ENCODE data around the gene ADAM22. TPM values are rescaled to one million over a fixed set of nuclear protein-coding genes. Genes with fewer than 3 reads are reported as not detected.

ADAM22 gene
- total RNA-seq, 1 experiment from 2014 or later = 7.1 TPM

GRCh38 chr7:88044069-88044468 is 110.0 kb downstream of the ADAM22 start:
- POLR2A ChIA-PET (ENCODE audit: low non-redundant PET) = no interaction called here
- no peak for DNase-seq (ENCODE audit: low spot score)
- no peaks in the 10 kb centered on the region for H3K27me3 ChIP-seq (replicated peaks; ENCODE audit: insufficient read depth, low read depth, low read length, poor library complexity)
- H3K4me3 ChIP-seq (ENCODE audit: low read depth, low read length, poor library complexity, severe bottlenecking) = no peak overlapping the region
- CTCF ChIA-PET = no interaction called here
- no TSS peak for BruUV-seq (replicated peaks)
- no peaks in the 10 kb centered on the region for H3K9me3 ChIP-seq (ENCODE audit: low read depth, low read length, poor library complexity, severe bottlenecking)
- no peaks in the 10 kb centered on the region for H3K4me1 ChIP-seq (ENCODE audit: insufficient read depth, low read length, poor library complexity, severe bottlenecking)
- TF ChIP-seq CTCF (conservative IDR thresholded peaks at IDR 0.05; ENCODE audit: low read depth, low read length) (no peak), EZH2 (IDR thresholded peaks at IDR 0.05; ENCODE audit: borderline replicate concordance, low read depth, low read length, poor library complexity, severe bottlenecking) (no peak)
- no peaks in the 10 kb centered on the region for H3K36me3 ChIP-seq (ENCODE audit: insufficient read depth, low read length, poor library complexity, severe bottlenecking)
- no peak overlapping the region for H3K27ac ChIP-seq (ENCODE audit: low read depth, low read length, poor library complexity, severe bottlenecking)
- intact Hi-C loops (cut with micrococcal nuclease; ENCODE audit: unreplicated experiment) = no loop called here

- Histone ChIP-seq H3K9me3 (ENCODE audit: low read depth, low read length, poor library complexity, severe bottlenecking) (no peaks in the 10 kb centered on the region), H3K27me3 (replicated peaks; ENCODE audit: insufficient read depth, low read depth, low read length, poor library complexity) (no peaks in the 10 kb centered on the region), H3K4me1 (ENCODE audit: insufficient read depth, low read length, poor library complexity, severe bottlenecking) (no peaks in the 10 kb centered on the region), H3K4me3 (ENCODE audit: low read depth, low read length, poor library complexity, severe bottlenecking) (no peak overlapping the region), H3K27ac (ENCODE audit: low read depth, low read length, poor library complexity, severe bottlenecking) (no peak overlapping the region), H3K36me3 (ENCODE audit: insufficient read depth, low read length, poor library complexity, severe bottlenecking) (no peaks in the 10 kb centered on the region)
- no peak for TF ChIP-seq EZH2 (IDR thresholded peaks at IDR 0.05; ENCODE audit: borderline replicate concordance, low read depth, low read length, poor library complexity, severe bottlenecking)
- TF ChIP-seq CTCF (conservative IDR thresholded peaks at IDR 0.05; ENCODE audit: low read depth, low read length) = no peak
- CTCF ChIA-PET = no interaction called here
- POLR2A ChIA-PET (ENCODE audit: low non-redundant PET) = no interaction called here
- intact Hi-C loops (cut with micrococcal nuclease; ENCODE audit: unreplicated experiment) = no loop called here
- no peak for DNase-seq (ENCODE audit: low spot score)
- BruUV-seq (replicated peaks) = no TSS peak
These were observed 113.0 kb downstream of the ADAM22 start for GRCh38 chr7:88046839-88047573.

GRCh38 chr7:88057655-88058054 is 123.6 kb downstream of the ADAM22 start:
- ChIA-PET CTCF (no interaction called here), POLR2A (ENCODE audit: low non-redundant PET) (no interaction called here)
- no peak overlapping the region for H3K4me3 ChIP-seq (ENCODE audit: low read depth, low read length, poor library complexity, severe bottlenecking)
- H3K4me1 ChIP-seq (ENCODE audit: insufficient read depth, low read length, poor library complexity, severe bottlenecking) = no peaks in the 10 kb centered on the region
- no peaks in the 10 kb centered on the region for H3K36me3 ChIP-seq (ENCODE audit: insufficient read depth, low read length, poor library complexity, severe bottlenecking)
- H3K9me3 ChIP-seq (ENCODE audit: low read depth, low read length, poor library complexity, severe bottlenecking) = no peaks in the 10 kb centered on the region
- no TSS peak for BruUV-seq (replicated peaks)
- intact Hi-C loops (cut with micrococcal nuclease; ENCODE audit: unreplicated experiment) = no loop called here
- no peak overlapping the region for H3K27ac ChIP-seq (ENCODE audit: low read depth, low read length, poor library complexity, severe bottlenecking)
- TF ChIP-seq CTCF (conservative IDR thresholded peaks at IDR 0.05; ENCODE audit: low read depth, low read length) (no peak), EZH2 (IDR thresholded peaks at IDR 0.05; ENCODE audit: borderline replicate concordance, low read depth, low read length, poor library complexity, severe bottlenecking) (no peak)
- no peak for DNase-seq (ENCODE audit: low spot score)
- H3K27me3 ChIP-seq (replicated peaks; ENCODE audit: insufficient read depth, low read depth, low read length, poor library complexity) = no peaks in the 10 kb centered on the region

Data from A673 (cell line).